AG04449 (cell line): ENCODE data around the gene SOAT2.

Experiments
- CTCF ChIA-PET: fragments of 350-600 bp; formaldehyde crosslinking; extraction: SDS; loops from one replicate; lab custom pipeline; 2021; ENCODE audit warnings: antibody characterized with exemption; lab: Yijun Ruan, JAX
- POLR2A ChIA-PET: fragments of 400-600, 350-600 bp; formaldehyde crosslinking; extraction: SDS; loops from one replicate; lab custom pipeline; 2020; ENCODE audit warnings: antibody characterized with exemption, inconsistent platforms; lab: Yijun Ruan, JAX
- DNase-seq: peaks from one replicate; pipeline ENCODE4 v3.0.0-alpha.2; 2010; ENCODE audit warnings: low read depth, low spot score
- H3K4me3 ChIP-seq: 2 replicates; pipeline ENCODE4 v1.5.1; 2011; ENCODE audit warnings: low read depth, mild to moderate bottlenecking, control low read depth, low read length
- CTCF ChIP-seq: IDR thresholded peaks from one replicate; pipeline ENCODE4 v1.5.1; 2011; ENCODE audit warnings: mild to moderate bottlenecking, moderate library complexity, low read length, control low read depth, inconsistent platforms; ENCODE audit not compliant: insufficient read depth; ENCODE audit errors: missing control alignments

The SOAT2 gene

GRCh38 chr12:53173085-53173715 lies 69.9 kb downstream of the SOAT2 start:
- no peak for TF ChIP-seq CTCF
- H3K4me3 ChIP-seq, result no peak overlapping the region
- CTCF ChIA-PET, result interaction anchor here (1.0 to 13.4 kb wide), 10 partner anchors 10 to 148 kb away, joined by 3 to 148 read pairs (median 4); partner anchors contain the start of gene AAAS
- POLR2A ChIA-PET, result interaction anchor here (0.7 to 1.0 kb wide), 2 partner anchors 11 to 94 kb away, joined by 3 read pairs; partner anchors contain the start of gene SPRYD3
- DNase-seq, result no peak
